HG03159 (cell line): ENCODE data around the gene GOLM1.
"Not testable (repeated sequence)": the region's sequence is repeated elsewhere in the genome, so short reads cannot be mapped to it uniquely, and the experiment has no call there.

Source experiments
- ATAC-seq: cut with Tn5 transposase; IDR thresholded peaks from one replicate; pipeline ENCODE4 v1.9.1; 2021; ENCODE audit warnings: mild to moderate bottlenecking, moderate library complexity; ENCODE audit not compliant: unreplicated experiment

GOLM1 gene

GRCh38 chr9:86091477-86091876 is 7.9 kb downstream of the GOLM1 start:
- ATAC-seq: no peak

GRCh38 chr9:86082870-86083269 is 16.5 kb downstream of the GOLM1 start:
- ATAC-seq: no peak

GRCh38 chr9:86079865-86080469 is 19.4 kb downstream of the GOLM1 start:
- no peak for ATAC-seq

- no peak for ATAC-seq
Observed at GRCh38 chr9:86079421-86079831, 19.9 kb downstream of the GOLM1 start.

GRCh38 chr9:86078731-86079130 is 20.6 kb downstream of the GOLM1 start:
- no peak for ATAC-seq

- no peak for ATAC-seq
Observed at GRCh38 chr9:86077276-86077675, 22.1 kb downstream of the GOLM1 start.

GRCh38 chr9:86075132-86076109 is 23.9 kb downstream of the GOLM1 start:
- no peak for ATAC-seq

GRCh38 chr9:86073839-86074238 is 25.5 kb downstream of the GOLM1 start:
- no peak for ATAC-seq

GRCh38 chr9:86072394-86072877 is 26.9 kb downstream of the GOLM1 start:
- ATAC-seq: no peak

- ATAC-seq: no peak
Observed at GRCh38 chr9:86069206-86069869, 30.0 kb downstream of the GOLM1 start.

- ATAC-seq: no peak
Observed at GRCh38 chr9:86064220-86064619, 35.1 kb downstream of the GOLM1 start.

GRCh38 chr9:86062845-86063693 is 36.3 kb downstream of the GOLM1 start:
- no peak for ATAC-seq

GRCh38 chr9:86061972-86062739 is 37.2 kb downstream of the GOLM1 start:
- ATAC-seq: no peak

- ATAC-seq: no peak
Observed at GRCh38 chr9:86057491-86057890, 41.9 kb downstream of the GOLM1 start.

GRCh38 chr9:86054695-86055094 is 44.7 kb downstream of the GOLM1 start:
- ATAC-seq: no peak

- no peak for ATAC-seq
Observed at GRCh38 chr9:86052556-86053468, 46.5 kb downstream of the GOLM1 start.

GRCh38 chr9:86048018-86048742 is 51.2 kb downstream of the GOLM1 start:
- ATAC-seq: not testable (repeated sequence)

GRCh38 chr9:86047361-86047760 is 52.0 kb downstream of the GOLM1 start:
- ATAC-seq: no peak
